B cell (primary cell): ENCODE data around the gene WDR64. TPM values are rescaled to one million over a fixed set of nuclear protein-coding genes. Genes with fewer than 3 reads are reported as not detected.

Experiments
- ATAC-seq: fragments of 200-7000 bp; cut with Tn5 transposase; one replicate; pipeline ENCODE4 v1.10.0; 2021; ENCODE audit warnings: low read depth, mild to moderate bottlenecking, moderate number of reproducible peaks, moderate library complexity
- CTCF ChIA-PET: fragments of 350-600 bp; sonication (Branson Sonifier 250); formaldehyde crosslinking; loops from one replicate; lab custom pipeline; 2021; ENCODE audit warnings: antibody characterized with exemption, inconsistent platforms; lab: Charles Lee
- POLR2A ChIA-PET: fragments of 350-600 bp; sonication (Branson Sonifier 250); formaldehyde crosslinking; loops from one replicate; lab custom pipeline; 2021; ENCODE audit warnings: antibody characterized with exemption; lab: Charles Lee
- DNase-seq: peaks from one replicate; pipeline ENCODE4 v3.0.0; 2013
- H2AFZ ChIP-seq: 2 replicates; pipeline ENCODE4 v1.6.1; 2012; ENCODE audit warnings: mild to moderate bottlenecking, low read depth, low read length; ENCODE audit not compliant: insufficient read depth, poor library complexity, severe bottlenecking
- H3K27ac ChIP-seq, 2 donors: 1 replicate in 1 of 2; 2 replicates in 1 of 2; pipeline ENCODE4 v1.5.1; 2012 to 2013; ENCODE audit warnings: low read length in 2 of 2, mild to moderate bottlenecking in 2 of 2, moderate library complexity in 1 of 2
- H3K27me3 ChIP-seq, 4 experiments: fragments of 200-600 bp in 1 of 4; sonication (generic) in 1 of 4; replicated peaks in 1 of 4; 1 replicate in 2 of 4; 2 replicates in 2 of 4; pipeline versions ENCODE4 v1.6.1 to v1.7.0; 2013 to 2016; ENCODE audit warnings: low read length in 3 of 4, mild to moderate bottlenecking in 2 of 4, mixed read lengths in 1 of 4, moderate library complexity in 1 of 4; ENCODE audit not compliant: insufficient read depth in 4 of 4, control insufficient read depth in 3 of 4; ENCODE audit errors: control extremely low read depth in 1 of 4
- H3K36me3 ChIP-seq, 2 experiments: replicated peaks in 1 of 2; 1 replicate in 1 of 2; 2 replicates in 1 of 2; pipeline versions ENCODE4 v1.6.1 to v1.7.1; 2013; ENCODE audit warnings: low read length in 1 of 2; ENCODE audit not compliant: insufficient read depth in 2 of 2, control insufficient read depth in 1 of 2; ENCODE audit errors: control extremely low read depth in 1 of 2, extremely low read depth in 1 of 2
- H3K4me1 ChIP-seq, 2 donors: fragments of 200-600 bp in 1 of 2; sonication (generic) in 1 of 2; 1 replicate in 1 of 2; 2 replicates in 1 of 2; pipeline versions ENCODE4 v1.5.1 to v1.6.1; 2013 to 2017; ENCODE audit warnings: low read length in 2 of 2; ENCODE audit not compliant: control insufficient read depth in 2 of 2, insufficient read depth in 2 of 2
- H3K4me2 ChIP-seq: replicated peaks from 2 replicates; pipeline ENCODE3; 2012; ENCODE audit warnings: mild to moderate bottlenecking, low read depth, low read length; ENCODE audit not compliant: poor library complexity, severe bottlenecking
- H3K4me3 ChIP-seq, 5 experiments: fragments of 200-600 bp in 1 of 5; sonication (generic) in 1 of 5; 1 replicate in 3 of 5; 2 replicates in 2 of 5; pipeline versions ENCODE4 v1.5.1 to v1.7.0; 2011 to 2016; ENCODE audit warnings: low read length in 4 of 5, mild to moderate bottlenecking in 4 of 5, low read depth in 2 of 5, control low read depth in 1 of 5, moderate library complexity in 1 of 5; ENCODE audit not compliant: insufficient read depth in 1 of 5; ENCODE audit errors: control extremely low read depth in 1 of 5, extremely low read depth in 1 of 5
- H3K79me2 ChIP-seq: fragments of 200-600 bp; sonication (generic); one replicate; pipeline ENCODE4 v1.6.0; 2016; ENCODE audit warnings: low read length; ENCODE audit not compliant: control insufficient read depth, insufficient read depth
- H3K9ac ChIP-seq: fragments of 200-600 bp; sonication (generic); 2 replicates; pipeline ENCODE4 v1.6.1; 2017; ENCODE audit warnings: mild to moderate bottlenecking, low read length, moderate library complexity
- H3K9me3 ChIP-seq, 3 donors: one replicate each; pipeline versions ENCODE4 v1.6.1 to v1.7.1; 2013; ENCODE audit warnings: low read length in 2 of 3; ENCODE audit not compliant: control insufficient read depth in 2 of 3, insufficient read depth in 1 of 3; ENCODE audit errors: control extremely low read depth in 1 of 3
- H4K20me1 ChIP-seq: 2 replicates; pipeline ENCODE4 v1.6.0; 2012; ENCODE audit warnings: mild to moderate bottlenecking, low read length; ENCODE audit not compliant: insufficient read depth, control insufficient read depth, poor library complexity, severe bottlenecking
- H3K27ac Mint-ChIP-seq: one replicate; pipeline ENCODE4 v1.8.0; 2021; ENCODE audit warnings: mixed read lengths
- H3K27me3 Mint-ChIP-seq: one replicate; pipeline ENCODE4 v1.8.0; 2021; ENCODE audit warnings: mixed read lengths
- H3K4me1 Mint-ChIP-seq: one replicate; pipeline ENCODE4 v1.8.0; 2021; ENCODE audit warnings: mixed read lengths
- H3K4me3 Mint-ChIP-seq: one replicate; pipeline ENCODE4 v1.8.0; 2021; ENCODE audit warnings: mixed read lengths
- H3K9me3 Mint-ChIP-seq: one replicate; pipeline ENCODE4 v1.8.0; 2022; ENCODE audit warnings: mixed read lengths; ENCODE audit not compliant: insufficient read depth
- CTCF ChIP-seq: fragments of 200-600 bp; IDR thresholded peaks from one replicate; pipeline ENCODE4 v1.8.0; 2022; ENCODE audit warnings: antibody characterized with exemption, mild to moderate bottlenecking
- EZH2 ChIP-seq: IDR thresholded peaks from 2 replicates; pipeline ENCODE4 v1.6.1; 2012; ENCODE audit warnings: borderline replicate concordance, low read depth, mild to moderate bottlenecking, moderate library complexity, low read length; ENCODE audit not compliant: insufficient read depth, poor library complexity, severe bottlenecking
- WGBS: methylation state at CpG from one replicate; pipeline ENCODE4 v1.1.5; 2013; ENCODE audit warnings: missing lambda C conversion rate; ENCODE audit not compliant: insufficient coverage; 5-methylcytosine and 5-hydroxymethylcytosine counted together
- intact Hi-C: fragments of 100-400 bp; cut with micrococcal nuclease; formaldehyde crosslinking; loops from one replicate; pipeline ENCODE4 v1.10.0; 2022
- polyA plus RNA-seq: library from polyadenylated mRNA; depleted of rRNA; stranded (reverse); fragments of >200 nt; gene quantifications from 2 replicates; pipeline ENCODE4 v1.2.3, GENCODE V29; 2012
- total RNA-seq, 2 donors: library from RNA; stranded (reverse); fragments of 120-200 nt in 1 of 2; gene quantifications; 1 replicate in 1 of 2; 2 replicates in 1 of 2; pipeline versions ENCODE4 v1.2.3 to v1.2.4, GENCODE V29; 2013 to 2022

Gene WDR64
- total and polyA plus RNA-seq, 2 donors (not counting 1 experiment from before 2014, with no cell fraction given): 0.13 TPM; not detected in 1

DNA sequence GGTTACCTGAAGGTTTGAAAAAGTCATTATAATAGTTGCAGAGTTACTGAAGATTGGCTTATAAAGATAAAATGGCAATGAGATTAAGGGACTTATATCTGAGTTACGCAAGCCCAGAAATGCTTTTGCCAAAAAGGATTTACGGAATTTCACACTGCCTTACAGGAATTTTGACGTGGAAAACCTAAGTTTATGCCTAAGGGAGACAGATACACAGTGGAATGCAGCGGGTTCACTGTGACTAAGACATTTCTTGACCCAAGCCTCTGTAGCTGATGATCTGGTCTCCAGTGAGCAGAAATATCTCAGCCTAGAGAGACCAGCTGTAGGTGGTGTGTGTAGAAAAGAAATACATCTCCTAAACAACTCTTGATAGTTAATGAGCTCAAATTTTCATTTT, 185.8 kb downstream of the WDR64 start:
- no peak overlapping the region for H3K4me3 ChIP-seq
- H3K9ac ChIP-seq: no peak overlapping the region
- H4K20me1 ChIP-seq: no peaks in the 10 kb centered on the region
- CTCF ChIA-PET: interaction anchor here (0.8 to 1.7 kb wide), 2 partner anchors 226 to 227 kb away, joined by 3 to 6 read pairs; no protein-coding TSS in a partner anchor
- H3K27ac ChIP-seq: no peak overlapping the region
- intact Hi-C loops: no loop called here
- TF ChIP-seq CTCF: no peak
- no peak for TF ChIP-seq EZH2
- DNase-seq (no peak), ATAC-seq (no peak)
- peaks cover 11 to 20% of the 10 kb centered on the region in 2 donors for H3K4me1 ChIP-seq
- H3K4me3 Mint-ChIP-seq: no peak overlapping the region
- POLR2A ChIA-PET: no interaction called here
- H3K9me3 ChIP-seq: no peaks in the 10 kb centered on the region
- no peaks in the 10 kb centered on the region for H3K9me3 Mint-ChIP-seq
- H3K36me3 ChIP-seq: no peaks in the 10 kb centered on the region
- no peaks in the 10 kb centered on the region for H3K79me2 ChIP-seq
- 100% methylated on average over 4 of the region's 4 CpGs for WGBS
- H3K27me3 Mint-ChIP-seq: peaks cover 4% of the 10 kb centered on the region
- H3K4me2 ChIP-seq: no peak overlapping the region
- H3K27ac Mint-ChIP-seq: no peak overlapping the region
- H3K27me3 ChIP-seq: no peaks in the 10 kb centered on the region
- peaks cover 14% of the 10 kb centered on the region for H3K4me1 Mint-ChIP-seq
- H2AFZ ChIP-seq: no peak overlapping the region

DNA sequence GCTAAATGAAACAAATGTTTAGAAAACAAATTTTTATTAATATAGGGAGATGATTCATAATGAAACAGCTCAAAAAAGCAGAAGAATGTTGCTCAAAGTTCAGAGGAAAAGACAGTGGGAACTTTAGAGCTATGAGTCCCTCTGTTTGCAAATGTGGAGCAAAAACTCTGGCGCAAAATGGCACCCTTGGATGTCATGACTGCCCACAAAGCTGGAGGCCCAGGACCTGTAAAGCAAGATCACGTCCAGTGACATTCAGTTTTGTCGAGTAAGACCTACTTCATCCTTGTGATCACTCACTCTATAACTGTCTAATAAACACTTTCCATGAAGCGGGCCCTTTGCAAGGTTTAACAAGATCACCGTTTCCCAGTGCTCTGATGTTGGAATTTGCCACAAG, 186.8 kb downstream of the WDR64 start:
- no peak overlapping the region for H3K27ac Mint-ChIP-seq
- POLR2A ChIA-PET: no interaction called here

More for the DNA sequence above, 186.8 kb downstream of the WDR64 start:
- CTCF ChIA-PET: interaction anchor here (0.8 to 1.7 kb wide), 2 partner anchors 227 to 228 kb away, joined by 3 to 6 read pairs; no protein-coding TSS in a partner anchor
- Histone ChIP-seq H3K4me3 (peak overlapping the region in 1 of 5 experiments; percentile 26), H3K79me2 (no peaks in the 10 kb centered on the region), H3K9me3 (no peaks in the 10 kb centered on the region), H2AFZ (peak overlapping the region; percentile 23), H3K4me1 (peaks cover 11 to 20% of the 10 kb centered on the region in 2 donors), H3K36me3 (no peaks in the 10 kb centered on the region), H4K20me1 (no peaks in the 10 kb centered on the region), H3K9ac (no peak overlapping the region), H3K27ac (no peak overlapping the region), H3K27me3 (no peaks in the 10 kb centered on the region), H3K4me2 (peak overlapping the region; percentile 34)
- ATAC-seq (no peak), DNase-seq (peak; percentile 46)
- TF ChIP-seq EZH2: no peak
- no peak for TF ChIP-seq CTCF
- Mint-ChIP-seq H3K4me1 (peaks cover 14% of the 10 kb centered on the region), H3K9me3 (no peaks in the 10 kb centered on the region), H3K4me3 (no peak overlapping the region), H3K27me3 (peaks cover under 1% of the 10 kb centered on the region)
- WGBS: 89% methylated on average over 2 of the region's 5 CpGs
- intact Hi-C loops: no loop called here
